Measurements from ENCODE around the gene NLN.

- TF ChIP-seq ZNF433 (tag by site-specific recombination; IDR thresholded peaks at IDR 0.05; ENCODE audit: low read depth) (no peak), REPIN1 (tag by site-specific recombination; IDR thresholded peaks at IDR 0.05; ENCODE audit: low read depth) (no peak), MZF1 (tag by site-specific recombination; IDR thresholded peaks at IDR 0.05; ENCODE audit: borderline replicate concordance) (no peak), ZNF629 (tag by site-specific recombination; IDR thresholded peaks at IDR 0.05) (no peak), ZNF121 (tag by site-specific recombination; IDR thresholded peaks at IDR 0.05) (no peak), ZNF529 (tag by site-specific recombination; IDR thresholded peaks at IDR 0.05; ENCODE audit: insufficient replicate concordance) (no peak), ZSCAN16 (tag by site-specific recombination; IDR thresholded peaks at IDR 0.05) (no peak), KLF7 (tag by site-specific recombination; IDR thresholded peaks at IDR 0.05; ENCODE audit: borderline replicate concordance) (no peak), SP2 (tag by site-specific recombination; IDR thresholded peaks at IDR 0.05) (no peak), ZBTB1 (tag by site-specific recombination; IDR thresholded peaks at IDR 0.05) (no peak), ZNF146 (tag by site-specific recombination; IDR thresholded peaks at IDR 0.05) (no peak), ZNF248 (tag by site-specific recombination; IDR thresholded peaks at IDR 0.05) (no peak)
- TF ChIP-seq, protein P1, sequence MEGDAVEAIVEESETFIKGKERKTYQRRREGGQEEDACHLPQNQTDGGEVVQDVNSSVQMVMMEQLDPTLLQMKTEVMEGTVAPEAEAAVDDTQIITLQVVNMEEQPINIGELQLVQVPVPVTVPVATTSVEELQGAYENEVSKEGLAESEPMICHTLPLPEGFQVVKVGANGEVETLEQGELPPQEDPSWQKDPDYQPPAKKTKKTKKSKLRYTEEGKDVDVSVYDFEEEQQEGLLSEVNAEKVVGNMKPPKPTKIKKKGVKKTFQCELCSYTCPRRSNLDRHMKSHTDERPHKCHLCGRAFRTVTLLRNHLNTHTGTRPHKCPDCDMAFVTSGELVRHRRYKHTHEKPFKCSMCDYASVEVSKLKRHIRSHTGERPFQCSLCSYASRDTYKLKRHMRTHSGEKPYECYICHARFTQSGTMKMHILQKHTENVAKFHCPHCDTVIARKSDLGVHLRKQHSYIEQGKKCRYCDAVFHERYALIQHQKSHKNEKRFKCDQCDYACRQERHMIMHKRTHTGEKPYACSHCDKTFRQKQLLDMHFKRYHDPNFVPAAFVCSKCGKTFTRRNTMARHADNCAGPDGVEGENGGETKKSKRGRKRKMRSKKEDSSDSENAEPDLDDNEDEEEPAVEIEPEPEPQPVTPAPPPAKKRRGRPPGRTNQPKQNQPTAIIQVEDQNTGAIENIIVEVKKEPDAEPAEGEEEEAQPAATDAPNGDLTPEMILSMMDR (tag by site-specific recombination; IDR thresholded peaks at IDR 0.05): no peak
Measured at GRCh38 chr5:65762234-65762633, 40.2 kb downstream of the NLN start.
